Choroid plexus epithelial cell (primary cell): Measurements from ENCODE around the gene BMAL1.

Source experiments
- DNase-seq: peaks from one replicate; pipeline ENCODE4 v3.0.0-alpha.2; 2010; ENCODE audit warnings: low read depth
- H3K4me3 ChIP-seq: 2 replicates; pipeline ENCODE4 v1.5.1; 2011; ENCODE audit warnings: low read depth, mild to moderate bottlenecking, control low read depth, low read length, moderate library complexity
- CTCF ChIP-seq: conservative IDR thresholded peaks from 2 replicates; pipeline ENCODE4 v1.5.1; 2011; ENCODE audit warnings: low read depth, mild to moderate bottlenecking, control low read depth, inconsistent platforms, low read length, moderate library complexity

BMAL1 gene

GRCh38 chr11:13297308-13297916, 19.8 kb downstream of the BMAL1 start:
- H3K4me3 ChIP-seq = no peak overlapping the region
- no peak for DNase-seq

GRCh38 chr11:13297917-13298356, 20.3 kb downstream of the BMAL1 start:
- TF ChIP-seq CTCF = no peak
- no peak overlapping the region for H3K4me3 ChIP-seq
- DNase-seq = peak; percentile 48

More at GRCh38 chr11:13297308-13297916, 19.8 kb downstream of the BMAL1 start:
- TF ChIP-seq CTCF = no peak

DNA sequence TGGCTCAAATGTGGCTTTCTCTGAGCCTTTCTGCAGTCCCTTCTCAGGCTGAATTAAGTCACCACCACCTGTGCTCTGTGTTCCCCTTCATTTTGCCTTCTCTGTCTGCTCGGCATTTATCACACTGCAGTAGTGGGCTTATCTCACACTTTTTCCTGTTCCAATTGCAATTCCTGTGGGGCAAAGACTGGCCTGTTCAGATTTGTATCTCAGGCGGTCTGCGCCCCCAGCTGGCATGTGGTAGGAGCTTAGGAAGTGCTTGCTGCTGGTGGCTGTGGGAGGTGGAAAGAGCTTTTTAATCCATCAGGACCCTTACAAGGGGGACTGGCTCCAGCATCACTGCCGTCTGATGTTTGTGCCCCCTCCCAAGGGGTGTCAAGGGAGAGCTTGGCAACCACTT, 21.2 kb downstream of the BMAL1 start:
- DNase-seq = no peak
- no peak overlapping the region for H3K4me3 ChIP-seq
- TF ChIP-seq CTCF = no peak

DNA sequence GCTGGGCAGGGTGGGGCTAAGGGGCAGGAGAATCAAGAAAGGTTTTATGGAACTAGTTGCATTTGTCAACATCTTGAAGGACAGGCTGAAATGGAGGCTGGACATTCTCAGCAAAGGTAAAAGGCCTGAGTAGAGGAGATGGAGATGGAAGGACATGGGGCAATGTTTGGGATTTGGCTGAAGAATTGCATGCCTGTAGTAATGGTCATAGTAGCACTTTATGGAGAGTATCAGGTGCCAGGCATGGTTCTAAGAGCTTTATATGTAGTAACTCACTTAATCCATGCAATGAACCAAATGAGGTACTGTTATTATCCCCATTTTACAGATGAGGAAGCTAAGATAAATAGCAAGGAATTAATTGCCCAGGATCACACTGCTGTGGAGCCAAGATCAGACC, 23.9 kb downstream of the BMAL1 start:
- DNase-seq = no peak
- H3K4me3 ChIP-seq = no peak overlapping the region
- TF ChIP-seq CTCF = no peak

GRCh38 chr11:13302420-13302958, 24.9 kb downstream of the BMAL1 start:
- H3K4me3 ChIP-seq = no peak overlapping the region
- no peak for DNase-seq
- no peak for TF ChIP-seq CTCF

DNA sequence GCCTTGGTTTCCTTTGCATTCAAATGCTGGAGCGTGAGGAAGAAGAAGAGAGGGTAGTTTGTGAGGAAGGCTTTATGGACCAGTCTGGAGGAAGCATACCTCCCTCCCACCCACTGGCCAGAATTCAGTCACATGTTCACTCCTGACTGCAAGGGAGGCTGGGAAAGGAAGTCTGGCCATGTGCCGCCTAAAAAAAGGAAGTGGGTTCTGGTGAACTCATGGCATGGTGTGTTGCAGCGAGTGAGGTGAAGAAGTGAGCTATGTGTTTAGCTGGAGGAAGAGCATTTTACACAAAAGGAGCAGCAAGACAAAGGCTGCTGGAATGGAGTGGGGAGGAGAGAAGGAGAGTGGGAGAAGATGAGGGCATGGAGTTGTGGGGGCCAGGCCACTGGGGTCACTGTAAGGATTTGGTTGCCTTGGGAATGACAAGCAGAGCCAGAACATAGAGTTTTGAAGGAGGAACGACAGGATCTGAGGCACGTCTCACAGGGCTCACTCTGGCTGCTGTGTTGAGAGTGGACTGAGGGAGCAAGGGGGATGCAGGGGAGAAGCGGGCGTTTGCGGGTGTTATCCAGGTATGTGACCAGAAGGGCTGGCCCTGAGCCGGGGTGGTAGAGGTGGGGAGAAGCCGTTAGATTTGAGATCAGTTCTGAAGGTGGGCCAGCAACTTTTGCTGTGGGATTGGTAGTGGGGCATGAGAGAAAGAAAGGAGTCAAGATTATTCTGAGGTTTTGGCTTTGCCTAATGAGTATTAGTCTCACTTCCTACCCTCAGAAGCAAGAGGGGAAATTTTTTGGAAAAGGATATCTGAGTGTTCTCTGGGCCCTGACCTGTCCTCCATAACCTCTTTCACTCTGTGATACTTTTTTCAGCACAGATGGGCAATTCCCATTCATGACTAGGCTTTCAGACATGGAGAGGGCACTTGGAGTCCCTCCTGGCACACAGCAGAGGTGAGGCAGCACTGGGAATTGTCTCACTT, 26.4 kb downstream of the BMAL1 start:
- TF ChIP-seq CTCF = no peak
- DNase-seq = no peak
- H3K4me3 ChIP-seq = no peak overlapping the region
